ENCODE results near the gene NOP9.
A peak's percentile ranks its signal among the peaks of the same experiment; 100 is the strongest.

The NOP9 gene

GRCh38 chr14:24300326-24300980 lies 803 bp downstream of the NOP9 start:
- H3K4me3 ChIP-seq (ENCODE audit: low read depth, low read length): peak overlapping the region; percentile 50
- TF ChIP-seq, protein P1, sequence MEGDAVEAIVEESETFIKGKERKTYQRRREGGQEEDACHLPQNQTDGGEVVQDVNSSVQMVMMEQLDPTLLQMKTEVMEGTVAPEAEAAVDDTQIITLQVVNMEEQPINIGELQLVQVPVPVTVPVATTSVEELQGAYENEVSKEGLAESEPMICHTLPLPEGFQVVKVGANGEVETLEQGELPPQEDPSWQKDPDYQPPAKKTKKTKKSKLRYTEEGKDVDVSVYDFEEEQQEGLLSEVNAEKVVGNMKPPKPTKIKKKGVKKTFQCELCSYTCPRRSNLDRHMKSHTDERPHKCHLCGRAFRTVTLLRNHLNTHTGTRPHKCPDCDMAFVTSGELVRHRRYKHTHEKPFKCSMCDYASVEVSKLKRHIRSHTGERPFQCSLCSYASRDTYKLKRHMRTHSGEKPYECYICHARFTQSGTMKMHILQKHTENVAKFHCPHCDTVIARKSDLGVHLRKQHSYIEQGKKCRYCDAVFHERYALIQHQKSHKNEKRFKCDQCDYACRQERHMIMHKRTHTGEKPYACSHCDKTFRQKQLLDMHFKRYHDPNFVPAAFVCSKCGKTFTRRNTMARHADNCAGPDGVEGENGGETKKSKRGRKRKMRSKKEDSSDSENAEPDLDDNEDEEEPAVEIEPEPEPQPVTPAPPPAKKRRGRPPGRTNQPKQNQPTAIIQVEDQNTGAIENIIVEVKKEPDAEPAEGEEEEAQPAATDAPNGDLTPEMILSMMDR (IDR thresholded peaks at IDR 0.05; ENCODE audit: borderline replicate concordance, insufficient read depth, low read depth, low read length): no peak

GRCh38 chr14:24304019-24304387 lies 4.4 kb downstream of the NOP9 start:
- TF ChIP-seq, protein P1 (IDR thresholded peaks at IDR 0.05; ENCODE audit: borderline replicate concordance, insufficient read depth, low read depth, low read length): no peak
- no peak overlapping the region for H3K4me3 ChIP-seq (ENCODE audit: low read depth, low read length)

DNA sequence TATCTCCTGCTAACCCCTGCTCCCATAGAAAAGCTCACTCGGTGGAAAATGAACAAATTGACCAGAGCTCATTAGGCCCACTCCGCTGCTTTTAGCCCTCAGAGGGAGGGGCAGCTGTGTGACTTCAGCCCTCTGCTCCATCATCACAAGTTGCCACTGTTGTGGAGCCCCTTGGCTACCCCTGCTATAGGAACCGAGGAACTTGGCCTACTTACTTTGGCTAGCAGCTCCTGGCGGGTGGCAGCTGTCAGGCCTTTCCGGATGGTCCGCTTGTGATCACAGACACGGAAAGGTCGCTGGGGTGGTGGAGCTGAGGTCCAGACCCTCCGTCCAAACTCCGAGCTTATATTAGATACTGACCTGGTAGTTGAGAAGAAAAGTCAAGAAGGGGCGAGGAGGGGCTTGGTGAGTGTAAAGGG lies 7.5 kb downstream of the NOP9 start:
- TF ChIP-seq, protein P1 (IDR thresholded peaks at IDR 0.05; ENCODE audit: borderline replicate concordance, insufficient read depth, low read depth, low read length): no peak
- no peak overlapping the region for H3K4me3 ChIP-seq (ENCODE audit: low read depth, low read length)

- H3K4me3 ChIP-seq (ENCODE audit: low read depth, low read length): no peak within 1 kb of the TSS
- TF ChIP-seq, protein P1 (IDR thresholded peaks at IDR 0.05; ENCODE audit: borderline replicate concordance, insufficient read depth, low read depth, low read length): peak; percentile 91
Observed at GRCh38 chr14:24307575-24308341, 8.1 kb downstream of the NOP9 start, which contains the start of gene CIDEB. Gene CIDEB, minus strand, starts transcription at chr14:24307977. Its CDS starts 119 bp downstream, at chr14:24307858.

DNA sequence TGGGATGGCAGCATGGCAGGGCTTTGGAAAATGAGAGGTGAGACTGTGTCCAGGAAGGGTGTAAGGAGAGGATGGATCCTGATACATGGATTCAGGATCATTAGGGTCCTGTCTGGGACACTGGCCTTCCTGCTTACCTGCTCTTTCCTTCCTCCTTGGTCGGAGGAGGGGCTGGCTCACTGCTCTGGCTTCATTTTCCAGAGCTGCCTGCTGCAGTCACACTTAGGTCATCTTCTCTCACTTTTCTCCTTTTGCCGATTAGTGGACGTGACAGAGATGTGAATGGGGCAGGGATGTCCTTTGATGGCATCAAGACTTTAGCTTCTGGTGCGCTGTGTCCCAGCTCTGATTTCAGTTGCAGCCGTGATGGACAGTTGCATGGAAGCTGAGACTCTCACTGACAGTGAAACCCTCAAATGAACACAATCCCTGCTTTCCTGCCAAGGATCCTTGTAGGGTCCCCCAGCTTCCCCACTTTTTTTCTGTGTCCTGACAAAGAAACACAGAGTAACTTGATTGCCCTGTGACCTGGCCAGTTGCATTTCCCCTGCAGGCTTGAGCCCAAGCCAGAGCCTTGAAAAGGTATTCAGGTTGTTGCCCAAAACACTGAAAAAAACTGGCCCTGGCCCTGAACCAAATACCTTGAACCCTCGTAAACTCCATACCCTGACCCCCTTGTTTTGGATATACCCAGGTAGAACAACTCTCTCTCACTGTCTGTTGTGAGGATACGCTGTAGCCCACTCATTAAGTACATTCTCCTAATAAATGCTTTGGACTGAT lies 8.9 kb downstream of the NOP9 start:
- H3K4me3 ChIP-seq (ENCODE audit: low read depth, low read length): no peak overlapping the region
- TF ChIP-seq, protein P1 (IDR thresholded peaks at IDR 0.05; ENCODE audit: borderline replicate concordance, insufficient read depth, low read depth, low read length): no peak

GRCh38 chr14:24309538-24310264 lies 10.1 kb downstream of the NOP9 start, which contains the start of gene LTB4R2:
Gene LTB4R2, plus strand, starts transcription at chr14:24310140. Its CDS starts 525 bp downstream, at chr14:24310665.
- TF ChIP-seq, protein P1 (IDR thresholded peaks at IDR 0.05; ENCODE audit: borderline replicate concordance, insufficient read depth, low read depth, low read length): no peak
- H3K4me3 ChIP-seq (ENCODE audit: low read depth, low read length): peak within 1 kb of the TSS; percentile 16
